GM12892 (cell line): ENCODE results near the gene CTSS.

Experiments used
- DNase-seq: peaks from one replicate; pipeline ENCODE4 v3.0.0; 2011; ENCODE audit not compliant: insufficient read length
- FAIRE-seq: peaks from 2 replicates; lab custom pipeline; 2011; peaks lifted over from hg19 to GRCh38; lab: Jason Lieb, UNC
- POLR2A ChIP-seq: IDR thresholded peaks from 2 replicates; pipeline ENCODE4 v1.6.1; 2011; ENCODE audit warnings: low read depth, low read length, control low read depth
- POLR2AphosphoS5 ChIP-seq: IDR thresholded peaks from 2 replicates; pipeline ENCODE4 v1.6.1; 2011; ENCODE audit warnings: low read depth, low read length, control low read depth
- TAF1 ChIP-seq: IDR thresholded peaks from 2 replicates; pipeline ENCODE4 v1.6.1; 2011; ENCODE audit warnings: low read depth, mild to moderate bottlenecking, control low read depth, low read length, borderline replicate concordance

CTSS gene

DNA sequence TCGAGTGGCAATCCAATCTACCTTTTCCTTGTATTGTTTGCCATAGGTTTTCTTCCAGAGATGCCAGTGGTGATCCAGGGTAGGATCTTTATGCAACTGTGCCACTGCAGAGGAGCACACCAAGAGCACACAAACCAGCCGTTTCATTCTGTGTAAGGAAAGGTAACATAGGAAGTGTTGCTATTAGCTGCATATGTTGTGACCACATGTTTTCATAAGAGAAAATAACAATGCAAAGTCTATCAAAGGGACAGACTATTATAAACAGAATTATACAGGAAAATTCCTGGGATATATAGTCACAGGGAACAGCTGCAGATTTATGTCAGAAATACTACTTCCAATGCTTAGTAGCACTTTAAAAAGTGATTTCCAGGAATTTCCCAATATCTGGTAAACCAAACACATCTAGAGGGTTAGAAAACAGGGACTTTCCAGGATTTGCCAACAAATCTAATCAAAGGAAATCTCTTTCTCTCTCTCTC lies 919 bp downstream of the CTSS start:
- no peak for DNase-seq
- TF ChIP-seq TAF1, result no peak
- no peak for TF ChIP-seq POLR2A
- TF ChIP-seq POLR2AphosphoS5, result no peak
- FAIRE-seq, result no peak

DNA sequence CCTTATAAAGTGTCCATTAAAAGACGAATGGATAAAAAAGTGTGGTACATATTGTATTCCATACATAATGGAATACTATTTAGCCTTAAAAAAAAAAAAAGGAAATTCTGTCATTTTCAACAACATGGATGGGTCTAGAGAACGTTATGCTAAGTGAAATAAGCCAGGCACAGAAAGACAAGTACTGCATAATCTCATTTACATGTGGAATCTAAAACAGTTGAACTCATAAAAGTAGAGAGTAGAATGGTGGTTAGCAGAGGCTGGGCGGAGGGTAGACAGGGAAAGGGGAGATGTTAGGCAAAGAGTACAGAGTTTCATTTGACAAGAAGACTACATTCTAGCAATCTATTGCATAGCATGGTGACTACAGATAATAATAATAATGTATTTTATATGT lies 2.6 kb downstream of the CTSS start:
- no peak for DNase-seq
- TF ChIP-seq TAF1 (no peak), POLR2A (no peak), POLR2AphosphoS5 (no peak)
- no peak for FAIRE-seq

DNA sequence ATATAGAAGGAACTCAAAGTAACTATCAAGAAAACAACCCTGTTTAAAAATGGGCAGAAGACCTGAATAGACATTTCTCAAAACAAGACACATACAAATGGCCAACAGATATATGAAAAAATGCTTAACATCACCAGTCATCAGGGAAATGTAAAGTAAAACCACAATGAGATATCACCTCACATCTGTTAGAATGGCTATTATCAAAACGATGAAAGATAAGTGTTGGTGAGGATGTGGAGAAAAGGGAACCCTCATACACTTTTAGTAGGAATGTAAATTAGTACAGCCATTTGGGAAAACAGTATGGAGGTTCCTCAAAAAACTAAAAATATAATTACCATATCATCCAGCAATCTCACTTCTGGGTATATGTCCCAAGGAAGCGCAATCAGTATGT lies 3.0 kb downstream of the CTSS start:
- FAIRE-seq (no peak), DNase-seq (no peak)
- TF ChIP-seq POLR2A, result no peak
- no peak for TF ChIP-seq TAF1
- TF ChIP-seq POLR2AphosphoS5, result no peak

DNA sequence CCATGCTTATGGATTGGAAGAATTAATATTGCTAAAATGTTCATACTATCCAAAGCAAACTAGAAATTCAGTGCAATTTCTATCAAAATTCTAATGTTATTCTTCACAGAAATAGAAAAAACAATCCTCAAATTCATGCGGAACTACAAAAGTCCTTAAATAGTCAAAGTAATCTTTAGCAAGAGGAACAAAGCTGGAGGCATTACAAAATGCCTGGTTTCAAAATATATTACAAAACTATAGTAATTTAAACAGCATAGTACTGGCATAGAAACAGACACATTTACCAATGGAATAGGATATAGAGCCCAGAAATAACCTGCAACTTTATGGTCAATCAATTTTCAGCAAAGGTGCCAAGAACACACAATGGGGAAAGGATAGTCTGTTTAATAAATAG lies 3.8 kb downstream of the CTSS start:
- no peak for DNase-seq
- no peak for FAIRE-seq
- TF ChIP-seq TAF1 (no peak), POLR2AphosphoS5 (no peak), POLR2A (no peak)

DNA sequence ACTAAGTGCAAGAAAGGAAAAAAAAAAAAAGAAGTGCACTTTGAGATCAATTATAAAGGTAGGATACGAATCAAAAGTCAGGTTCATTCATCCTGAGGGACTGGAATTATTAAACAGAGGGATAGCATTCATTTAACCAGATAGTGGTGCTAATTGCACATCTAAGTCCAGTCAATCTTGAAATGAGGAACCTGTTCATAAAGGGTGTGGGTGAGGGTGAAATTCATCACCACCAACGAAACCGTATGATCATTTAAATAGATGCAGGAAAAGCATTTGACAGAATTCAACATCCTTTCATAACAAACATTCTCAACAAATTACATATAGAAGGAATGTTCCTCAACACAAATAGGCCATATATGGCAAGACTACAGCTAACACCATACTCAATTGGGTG lies 5.6 kb downstream of the CTSS start:
- DNase-seq, result no peak
- TF ChIP-seq TAF1 (no peak), POLR2A (no peak), POLR2AphosphoS5 (no peak)
- no peak for FAIRE-seq

DNA sequence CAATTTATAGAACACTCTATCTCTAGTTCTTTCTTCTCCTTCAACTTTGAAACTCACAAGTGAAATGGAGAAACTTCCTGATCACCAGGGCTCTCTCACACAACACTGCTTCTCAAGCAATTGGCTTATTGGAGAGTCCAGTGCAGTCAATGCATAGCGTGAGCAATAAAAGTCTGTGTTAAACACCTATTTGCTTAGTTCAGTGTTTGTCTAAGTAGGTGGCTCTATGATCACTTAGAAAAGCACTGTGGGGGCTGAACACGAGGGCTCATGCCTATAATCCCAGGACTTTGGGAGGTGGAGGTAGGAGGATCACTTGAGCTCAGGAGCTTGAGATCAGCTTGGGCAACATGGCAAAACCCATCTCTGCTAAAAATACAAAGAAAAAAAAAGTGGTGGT lies 12.2 kb downstream of the CTSS start:
- FAIRE-seq (no peak), DNase-seq (no peak)
- TF ChIP-seq POLR2A (no peak), POLR2AphosphoS5 (no peak), TAF1 (no peak)

DNA sequence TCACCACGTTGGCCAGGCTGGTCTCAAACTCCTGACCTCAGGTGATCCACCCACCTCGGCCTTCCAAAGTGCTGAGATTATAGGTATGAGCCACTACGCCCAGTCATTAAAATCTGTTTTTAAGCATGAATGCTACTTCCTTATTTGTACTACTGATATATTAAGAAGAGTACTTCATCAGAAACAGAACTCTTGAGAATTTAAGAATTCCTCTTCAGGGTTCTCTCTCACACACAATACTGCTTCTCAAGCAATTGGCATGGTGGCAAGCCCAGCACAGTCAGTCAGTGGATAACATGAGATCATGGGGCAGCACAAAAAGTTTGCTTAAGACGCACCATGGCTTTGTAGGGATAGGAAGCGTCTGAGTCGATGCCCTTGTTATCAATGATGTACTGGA lies 14.1 kb downstream of the CTSS start:
- no peak for TF ChIP-seq TAF1
- FAIRE-seq, result no peak
- DNase-seq, result no peak

DNA sequence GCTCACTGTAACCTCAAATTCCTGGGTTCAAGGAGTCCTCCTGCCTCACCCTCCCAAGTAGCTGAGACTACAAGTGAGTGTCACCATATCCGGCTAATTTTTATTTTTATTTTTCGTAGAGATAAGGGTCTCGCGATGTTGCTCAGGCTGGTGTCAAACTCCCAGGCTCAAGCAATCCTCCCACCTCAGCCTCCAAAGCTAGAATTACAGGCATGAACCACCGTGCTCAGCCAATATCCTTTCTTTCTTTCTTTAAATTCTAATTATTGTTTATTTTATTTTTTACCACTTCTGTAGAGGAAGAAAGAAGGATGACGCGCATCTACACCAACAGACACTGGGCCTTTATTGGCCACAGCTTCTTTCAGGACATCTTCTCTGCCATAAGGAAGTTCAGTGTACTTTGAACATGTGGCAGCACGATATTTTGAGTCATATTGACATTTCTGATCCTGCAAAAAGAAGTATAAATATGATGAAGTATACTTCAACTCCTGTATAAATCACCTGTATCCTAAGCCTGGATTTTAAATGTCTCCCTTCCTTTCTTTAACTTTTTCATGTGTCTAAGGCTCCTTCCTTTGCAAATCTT lies 15.8 kb downstream of the CTSS start:
- TF ChIP-seq POLR2A, result no peak
- no peak for TF ChIP-seq TAF1
- TF ChIP-seq POLR2AphosphoS5, result no peak
- DNase-seq, result no peak
- no peak for FAIRE-seq

DNA sequence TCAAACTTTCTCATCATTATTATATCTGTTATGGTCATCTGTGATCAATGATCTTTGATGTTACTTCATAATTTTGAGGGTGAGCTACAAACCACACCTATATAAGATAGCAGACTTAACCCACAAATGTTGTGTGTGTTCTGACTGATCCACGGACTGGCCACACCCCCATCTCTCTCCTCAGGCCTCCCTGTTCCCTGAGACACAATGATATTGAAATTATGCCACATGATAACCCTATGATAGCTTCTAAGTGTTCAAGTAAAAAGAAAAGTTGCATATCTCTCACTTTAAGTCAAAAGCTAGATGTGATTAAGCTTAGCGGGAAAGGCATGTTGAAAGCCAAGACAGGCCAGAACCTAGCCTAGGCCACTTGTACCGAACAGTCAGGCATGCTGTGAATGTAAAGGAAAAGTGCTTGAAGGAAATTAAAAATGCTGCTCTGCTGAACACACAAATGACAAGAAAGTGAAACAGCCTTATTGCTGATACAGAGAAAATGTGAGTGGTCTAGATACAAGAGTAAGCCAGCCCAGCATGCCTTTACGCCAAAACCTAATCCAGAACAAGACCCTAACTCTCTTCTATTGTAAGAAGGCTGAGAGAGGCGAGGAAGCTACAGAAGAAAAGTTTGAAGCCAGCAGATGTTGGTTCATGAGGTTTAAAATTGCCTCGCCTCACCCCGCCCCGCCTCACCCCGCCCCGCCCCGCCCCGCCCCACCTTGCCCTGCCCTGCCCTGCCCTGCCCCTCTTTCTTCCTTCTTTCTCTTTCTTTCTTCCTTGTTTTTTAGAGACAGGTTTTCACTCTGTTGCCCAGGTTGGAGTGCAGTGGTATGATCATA lies 16.5 kb downstream of the CTSS start:
- FAIRE-seq (no peak), DNase-seq (no peak)
- TF ChIP-seq POLR2A, result no peak
- no peak for TF ChIP-seq POLR2AphosphoS5
- TF ChIP-seq TAF1, result no peak

DNA sequence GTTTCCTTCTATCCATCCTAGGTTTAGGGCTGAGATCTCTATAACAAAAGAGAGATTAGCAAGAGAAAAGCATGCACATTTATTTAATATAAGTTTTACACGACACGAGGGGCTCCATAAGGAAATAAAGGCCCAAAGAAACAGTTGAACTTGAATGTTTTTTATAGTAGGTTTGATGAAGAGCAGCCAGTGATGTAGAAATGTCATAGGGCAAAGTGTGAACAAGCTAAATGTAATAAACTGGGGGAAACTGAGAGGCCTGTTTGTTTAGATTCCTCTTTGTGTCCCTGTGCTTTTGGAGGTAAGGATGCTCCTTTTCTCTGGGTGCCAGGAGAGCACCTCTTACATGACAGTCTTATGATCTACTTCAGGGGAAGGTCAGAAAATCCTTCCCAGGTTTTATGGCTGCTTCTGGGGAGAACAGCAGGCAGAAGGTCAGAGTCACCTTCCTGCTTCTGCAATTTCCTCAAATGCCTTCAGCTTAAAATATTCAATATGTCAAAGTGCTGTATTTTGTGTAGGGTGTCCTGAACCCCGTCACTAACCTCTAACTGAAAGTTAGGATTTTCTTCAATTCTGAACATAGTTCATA lies 35.4 kb downstream of the CTSS start:
- FAIRE-seq, result no peak
- TF ChIP-seq POLR2A, result no peak
- no peak for TF ChIP-seq TAF1
- no peak for TF ChIP-seq POLR2AphosphoS5
- no peak for DNase-seq

DNA sequence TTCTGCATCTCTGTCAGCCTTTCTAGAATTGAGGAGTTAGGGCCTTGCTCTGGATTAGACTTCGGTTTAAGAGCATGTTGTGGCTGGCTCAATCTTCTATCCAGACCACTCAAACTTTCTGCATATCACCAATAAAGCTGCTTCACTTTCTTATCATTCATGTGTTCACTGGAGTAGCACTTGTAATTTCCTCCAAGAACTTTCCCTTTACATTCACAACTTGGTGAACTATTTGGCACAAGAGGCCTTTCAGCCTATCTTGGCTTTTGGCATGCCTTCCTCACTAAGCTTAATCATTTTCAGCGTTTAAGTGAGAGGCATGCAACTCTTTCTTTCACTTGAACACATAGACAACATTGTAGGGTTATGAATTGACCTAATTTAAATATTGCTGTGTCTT lies 41.2 kb downstream of the CTSS start:
- TF ChIP-seq POLR2A (no peak), TAF1 (no peak), POLR2AphosphoS5 (no peak)
- no peak for DNase-seq
- FAIRE-seq, result no peak

DNA sequence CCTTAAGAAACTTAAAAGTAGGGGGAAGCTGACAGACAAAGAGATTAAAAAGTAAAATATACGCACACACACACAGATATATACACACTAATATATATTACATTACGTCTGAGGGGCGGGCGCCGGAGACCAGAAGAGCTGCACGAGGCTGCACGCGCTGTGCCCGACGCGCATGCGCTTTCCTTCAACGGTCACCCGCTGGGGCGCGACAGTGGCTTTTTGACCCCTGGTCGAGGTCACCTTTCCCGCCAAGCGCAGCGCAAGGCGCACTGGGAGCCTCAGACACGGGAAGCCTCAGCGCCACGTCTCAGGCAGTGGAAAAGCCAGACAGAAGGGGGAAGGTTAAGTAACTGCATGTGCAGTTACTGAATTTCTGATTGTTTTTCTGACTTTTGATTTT lies 44.9 kb downstream of the CTSS start, which contains the start of gene HORMAD1:
TSS of gene HORMAD1 (minus strand) at position 193 of the 400 bp plus-strand sequence. CDS start 1,390 bp downstream, outside the sequence.
- no peak for DNase-seq
- no peak for FAIRE-seq
- TF ChIP-seq POLR2A (no peak), TAF1 (no peak), POLR2AphosphoS5 (no peak)
